LNCaP clone FGC (cell line): ENCODE data around the gene PZP.
"Not testable (repeated sequence)": the region's sequence is repeated elsewhere in the genome, so short reads cannot be mapped to it uniquely, and the experiment has no call there.

Experiments
- DNase-seq: peaks from one replicate; pipeline ENCODE4 v3.0.0-alpha.2; 2011; ENCODE audit warnings: low read depth
- H3K4me3 ChIP-seq: 2 replicates; pipeline ENCODE4 v1.5.1; 2011; ENCODE audit warnings: mild to moderate bottlenecking, low read depth, low read length, control low read depth
- TF ChIP-seq, protein P1 (sequence below): IDR thresholded peaks from 2 replicates; pipeline ENCODE4 v1.5.1; 2012; ENCODE audit warnings: mild to moderate bottlenecking; ENCODE audit not compliant: control insufficient read depth, insufficient read depth; ENCODE audit errors: extremely low read depth

The PZP gene

DNA sequence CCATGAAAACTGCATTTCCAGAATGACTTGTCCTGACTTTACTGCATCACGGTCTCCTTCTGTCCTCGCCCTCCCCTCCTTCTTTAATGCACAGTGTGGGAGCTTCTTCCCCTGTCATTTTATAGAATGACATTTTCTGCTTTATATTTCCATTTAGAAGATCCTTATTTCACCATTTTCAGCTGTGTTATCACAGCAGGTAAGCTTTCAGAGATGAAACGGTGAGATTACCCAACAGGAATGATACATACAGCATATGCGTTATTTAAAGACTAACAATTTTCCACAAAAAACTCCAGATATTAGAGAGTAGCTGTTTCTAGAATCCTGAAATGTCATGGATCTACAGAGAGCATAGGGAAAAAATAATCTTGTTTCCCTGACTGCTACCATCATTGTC, 27.3 kb upstream of the PZP start:
- no peak overlapping the region for H3K4me3 ChIP-seq
- DNase-seq: no peak
- TF ChIP-seq, protein P1, sequence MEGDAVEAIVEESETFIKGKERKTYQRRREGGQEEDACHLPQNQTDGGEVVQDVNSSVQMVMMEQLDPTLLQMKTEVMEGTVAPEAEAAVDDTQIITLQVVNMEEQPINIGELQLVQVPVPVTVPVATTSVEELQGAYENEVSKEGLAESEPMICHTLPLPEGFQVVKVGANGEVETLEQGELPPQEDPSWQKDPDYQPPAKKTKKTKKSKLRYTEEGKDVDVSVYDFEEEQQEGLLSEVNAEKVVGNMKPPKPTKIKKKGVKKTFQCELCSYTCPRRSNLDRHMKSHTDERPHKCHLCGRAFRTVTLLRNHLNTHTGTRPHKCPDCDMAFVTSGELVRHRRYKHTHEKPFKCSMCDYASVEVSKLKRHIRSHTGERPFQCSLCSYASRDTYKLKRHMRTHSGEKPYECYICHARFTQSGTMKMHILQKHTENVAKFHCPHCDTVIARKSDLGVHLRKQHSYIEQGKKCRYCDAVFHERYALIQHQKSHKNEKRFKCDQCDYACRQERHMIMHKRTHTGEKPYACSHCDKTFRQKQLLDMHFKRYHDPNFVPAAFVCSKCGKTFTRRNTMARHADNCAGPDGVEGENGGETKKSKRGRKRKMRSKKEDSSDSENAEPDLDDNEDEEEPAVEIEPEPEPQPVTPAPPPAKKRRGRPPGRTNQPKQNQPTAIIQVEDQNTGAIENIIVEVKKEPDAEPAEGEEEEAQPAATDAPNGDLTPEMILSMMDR: no peak

DNA sequence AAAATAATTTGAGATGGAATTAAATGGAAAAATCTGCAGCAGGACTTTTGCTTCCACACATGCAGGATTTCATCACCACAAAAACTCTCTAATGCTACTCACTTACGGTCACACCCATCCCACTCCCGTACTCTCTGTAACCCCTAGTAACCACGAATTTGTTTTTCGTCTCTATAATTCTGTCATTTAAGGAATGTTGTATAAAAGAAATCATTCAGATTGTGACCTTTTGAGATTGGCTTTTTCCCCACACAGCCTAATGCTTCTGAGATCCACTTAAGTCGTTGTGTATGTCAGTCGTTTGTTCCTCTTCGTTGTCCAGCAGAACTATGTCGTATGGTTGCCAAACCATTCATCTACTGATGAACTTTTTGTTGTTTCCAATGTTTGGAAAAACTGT, 19.8 kb upstream of the PZP start:
- TF ChIP-seq, protein P1: no peak
- DNase-seq: no peak
- no peak overlapping the region for H3K4me3 ChIP-seq

DNA sequence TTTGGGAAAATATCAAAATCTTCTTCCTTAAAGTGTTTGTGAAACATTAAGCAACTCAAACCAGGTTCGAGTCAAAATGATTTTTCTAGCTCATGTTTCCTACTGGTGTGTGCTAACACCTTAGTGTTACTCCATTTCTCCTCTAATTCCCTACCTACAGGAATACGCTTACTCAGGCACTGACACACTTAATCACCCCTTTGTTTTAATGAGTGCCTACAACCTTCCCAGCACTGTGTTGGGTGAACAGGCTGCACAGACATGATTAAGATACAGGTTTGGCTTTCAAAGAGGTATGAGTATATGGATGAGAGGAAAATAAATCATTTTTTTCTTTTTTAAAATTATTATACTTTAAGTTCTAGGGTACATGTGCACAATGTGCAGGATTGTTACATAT, 15.6 kb upstream of the PZP start:
- no peak overlapping the region for H3K4me3 ChIP-seq
- TF ChIP-seq, protein P1: no peak
- no peak for DNase-seq

DNA sequence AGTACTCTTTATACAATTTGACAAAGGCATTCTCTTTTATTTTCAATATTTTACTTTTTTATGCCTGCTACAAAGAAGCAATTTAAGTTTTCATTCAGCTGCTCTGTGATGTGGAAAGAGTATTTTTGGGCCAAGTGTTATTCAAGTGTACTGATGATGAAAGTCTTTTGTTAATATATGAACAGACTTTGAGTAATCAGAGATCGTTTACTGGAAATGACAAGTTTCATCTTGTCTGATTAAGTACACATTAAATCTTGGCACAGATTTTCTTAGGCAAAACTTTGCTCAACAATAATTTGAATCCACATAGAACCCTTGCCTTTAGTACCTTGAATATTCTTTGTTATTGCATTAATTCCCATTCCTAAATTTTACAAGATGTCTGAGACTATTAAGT, 13.3 kb upstream of the PZP start:
- no peak for DNase-seq
- TF ChIP-seq, protein P1: no peak
- no peak overlapping the region for H3K4me3 ChIP-seq

DNA sequence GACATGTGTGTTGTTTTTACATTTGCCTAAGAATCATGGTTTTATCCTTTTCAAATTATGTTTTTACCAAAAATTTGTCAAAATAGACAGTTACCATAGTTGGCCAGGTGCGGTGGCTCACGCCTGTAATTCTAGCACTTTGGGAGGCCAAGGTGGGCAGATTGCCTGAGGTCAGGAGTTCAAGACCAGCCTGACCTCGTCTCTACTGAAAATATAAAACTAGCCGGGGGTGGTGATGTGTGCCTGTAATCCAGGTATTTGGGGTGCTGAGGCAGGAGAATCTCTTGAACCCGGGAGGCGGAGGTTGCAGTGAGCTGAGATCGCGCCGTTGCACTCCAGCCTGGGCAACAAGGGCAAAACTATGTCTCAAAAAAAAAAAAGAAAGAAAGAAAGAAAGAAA, 12.8 kb upstream of the PZP start:
- not testable (repeated sequence) for DNase-seq, H3K4me3 ChIP-seq

DNA sequence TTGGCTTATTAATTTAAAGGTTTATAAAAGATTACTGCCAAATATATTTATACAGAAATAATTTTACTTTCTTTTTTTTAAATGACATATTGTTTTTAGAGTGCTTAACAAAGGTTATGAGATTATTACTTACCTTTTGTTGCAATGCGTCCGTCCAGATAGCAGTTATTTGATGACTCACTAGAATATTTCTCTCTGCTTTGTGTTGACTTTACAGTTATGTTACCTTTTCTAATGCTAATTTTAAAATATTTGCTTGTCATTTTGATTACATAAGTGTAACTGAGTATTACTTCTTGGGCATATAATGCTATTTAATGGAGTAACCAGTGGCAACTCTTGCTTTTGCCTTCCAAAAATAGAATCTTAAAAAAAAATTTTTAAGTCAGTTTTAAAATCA, 6.3 kb upstream of the PZP start:
- DNase-seq: no peak
- TF ChIP-seq, protein P1: no peak
- H3K4me3 ChIP-seq: no peak overlapping the region

DNA sequence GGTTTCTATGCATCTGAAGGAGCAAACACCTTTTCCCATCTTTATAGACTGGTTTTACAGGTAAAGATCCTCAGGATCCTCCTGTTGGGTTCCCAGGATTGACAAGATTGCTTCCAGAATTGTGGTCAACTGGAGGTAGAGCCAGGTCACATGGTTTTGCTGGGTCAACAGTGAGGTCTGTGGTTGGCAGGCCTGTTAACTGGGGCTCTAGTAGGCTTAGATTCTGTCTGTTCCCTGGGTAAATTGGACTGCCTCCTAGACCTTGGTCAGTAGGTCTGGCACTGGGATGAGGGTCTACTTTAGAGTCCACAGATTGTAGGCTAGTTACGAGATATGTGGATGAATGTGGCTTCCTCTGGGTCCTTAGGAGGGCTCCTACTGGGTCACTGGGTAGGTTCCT, 3.5 kb upstream of the PZP start:
- no peak overlapping the region for H3K4me3 ChIP-seq
- TF ChIP-seq, protein P1: no peak
- DNase-seq: no peak

DNA sequence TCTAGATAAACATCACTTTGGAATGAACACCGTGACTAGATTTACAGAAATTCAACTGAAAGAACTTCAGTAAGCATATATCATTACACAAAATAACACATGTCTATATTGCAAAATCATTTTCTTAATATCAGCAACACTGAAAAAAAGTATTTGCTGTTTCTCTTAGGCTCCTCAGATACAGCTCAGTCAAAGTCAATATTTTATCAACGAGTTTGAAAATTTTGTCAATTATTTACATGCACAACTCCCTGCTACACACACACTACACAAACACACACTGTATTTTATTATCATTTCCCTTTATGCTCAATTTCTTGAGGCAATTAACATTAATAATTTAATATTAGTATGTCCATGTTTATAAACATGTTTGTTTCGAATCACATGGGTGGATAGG, 3.8 kb downstream of the PZP start:
- TF ChIP-seq, protein P1: no peak
- H3K4me3 ChIP-seq: no peak overlapping the region
- DNase-seq: no peak
